Retinal pigment epithelial cell (primary cell): ENCODE data around the gene DPH6.
"Not testable (repeated sequence)": the region's sequence is repeated elsewhere in the genome, so short reads cannot be mapped to it uniquely, and the experiment has no call there.

Source experiments
- DNase-seq: peaks from one replicate; pipeline ENCODE4 v3.0.0-alpha.2; 2010; ENCODE audit warnings: low read depth
- H3K4me3 ChIP-seq: 2 replicates; pipeline ENCODE4 v1.5.1; 2011; ENCODE audit warnings: mild to moderate bottlenecking, low read length, control low read depth, moderate library complexity
- TF ChIP-seq, protein P1 (sequence below): conservative IDR thresholded peaks from 2 replicates; pipeline ENCODE4 v1.5.1; 2011; ENCODE audit warnings: low read depth, low read length, control low read depth, inconsistent platforms

The DPH6 gene

DNA sequence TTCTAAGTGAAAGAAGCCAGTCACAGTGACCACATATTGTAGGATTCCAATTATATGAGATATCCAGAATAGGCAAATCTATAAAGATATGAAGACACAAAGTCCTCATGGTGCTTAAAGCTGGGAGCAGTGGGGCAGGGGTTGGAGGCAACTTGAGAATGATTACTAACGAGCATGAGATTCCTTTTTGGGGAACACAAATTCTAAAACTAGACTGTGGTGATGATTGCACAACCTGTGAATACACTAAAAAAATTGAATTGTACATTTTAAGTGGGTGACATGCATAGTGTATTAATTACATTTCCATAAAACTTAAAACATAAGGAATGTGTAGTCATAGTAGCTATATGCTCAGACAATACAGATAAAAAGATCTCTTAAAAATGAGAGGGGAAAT lies 103.2 kb downstream of the DPH6 start:
- H3K4me3 ChIP-seq = no peak overlapping the region
- TF ChIP-seq, protein P1, sequence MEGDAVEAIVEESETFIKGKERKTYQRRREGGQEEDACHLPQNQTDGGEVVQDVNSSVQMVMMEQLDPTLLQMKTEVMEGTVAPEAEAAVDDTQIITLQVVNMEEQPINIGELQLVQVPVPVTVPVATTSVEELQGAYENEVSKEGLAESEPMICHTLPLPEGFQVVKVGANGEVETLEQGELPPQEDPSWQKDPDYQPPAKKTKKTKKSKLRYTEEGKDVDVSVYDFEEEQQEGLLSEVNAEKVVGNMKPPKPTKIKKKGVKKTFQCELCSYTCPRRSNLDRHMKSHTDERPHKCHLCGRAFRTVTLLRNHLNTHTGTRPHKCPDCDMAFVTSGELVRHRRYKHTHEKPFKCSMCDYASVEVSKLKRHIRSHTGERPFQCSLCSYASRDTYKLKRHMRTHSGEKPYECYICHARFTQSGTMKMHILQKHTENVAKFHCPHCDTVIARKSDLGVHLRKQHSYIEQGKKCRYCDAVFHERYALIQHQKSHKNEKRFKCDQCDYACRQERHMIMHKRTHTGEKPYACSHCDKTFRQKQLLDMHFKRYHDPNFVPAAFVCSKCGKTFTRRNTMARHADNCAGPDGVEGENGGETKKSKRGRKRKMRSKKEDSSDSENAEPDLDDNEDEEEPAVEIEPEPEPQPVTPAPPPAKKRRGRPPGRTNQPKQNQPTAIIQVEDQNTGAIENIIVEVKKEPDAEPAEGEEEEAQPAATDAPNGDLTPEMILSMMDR = no peak
- no peak for DNase-seq

DNA sequence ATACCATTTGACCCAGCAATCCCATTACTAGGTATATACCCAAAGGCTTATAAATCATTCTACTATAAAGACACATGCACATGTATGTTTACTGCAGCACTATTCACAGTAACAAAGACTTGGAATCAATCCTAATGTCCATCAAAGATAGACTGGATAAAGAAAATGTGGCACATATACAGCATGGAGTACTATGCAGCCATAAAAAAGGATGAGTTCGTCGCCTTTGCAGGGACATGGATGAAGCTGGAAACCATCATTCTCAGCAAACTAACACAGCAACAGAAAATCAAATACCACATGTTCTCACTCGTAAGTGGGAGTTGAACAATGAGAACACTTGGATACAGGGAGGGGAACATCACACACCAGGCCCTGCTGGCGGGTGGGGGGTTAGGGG lies 104.7 kb downstream of the DPH6 start:
- DNase-seq, H3K4me3 ChIP-seq: not testable (repeated sequence)

DNA sequence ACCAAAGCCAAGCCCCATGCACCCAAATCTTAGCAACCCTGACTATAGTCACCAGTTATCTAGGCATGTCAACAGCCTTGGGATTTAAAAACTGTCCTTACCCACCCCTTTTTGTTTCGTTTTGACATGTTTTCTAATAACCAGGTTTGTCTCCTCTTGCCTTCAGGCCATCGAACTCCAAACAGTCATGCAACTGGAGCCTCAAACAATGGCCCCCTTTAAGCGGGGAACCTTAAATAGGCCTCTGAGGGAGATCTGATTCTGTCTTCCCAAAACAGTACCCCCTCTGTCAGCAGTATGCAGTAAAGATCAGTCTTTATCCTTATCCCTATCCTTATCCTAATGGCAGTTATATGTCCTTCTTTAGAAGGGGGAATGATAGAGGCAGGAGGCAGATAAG lies 105.7 kb downstream of the DPH6 start:
- TF ChIP-seq, protein P1 = no peak
- H3K4me3 ChIP-seq = no peak overlapping the region
- no peak for DNase-seq

DNA sequence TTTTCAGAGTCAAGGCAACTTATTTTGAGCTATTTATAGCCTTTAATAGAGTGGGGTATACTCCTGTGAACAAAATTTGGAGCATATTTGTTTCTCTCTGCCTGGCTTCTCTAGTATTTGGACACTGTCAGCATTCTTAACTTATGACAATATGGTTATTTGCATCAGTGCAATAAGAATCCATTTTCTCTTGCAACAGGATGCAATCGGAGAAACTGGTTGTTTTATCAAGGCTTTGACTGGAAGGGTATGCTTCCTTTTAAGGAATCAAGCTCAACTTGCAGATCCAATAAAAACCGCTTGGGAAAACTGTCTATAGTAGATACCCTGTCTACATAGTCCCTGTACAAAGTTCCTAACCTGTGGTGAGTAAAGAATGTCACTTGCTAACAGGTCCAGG lies 106.7 kb downstream of the DPH6 start:
- no peak overlapping the region for H3K4me3 ChIP-seq
- TF ChIP-seq, protein P1 = no peak
- DNase-seq = no peak

DNA sequence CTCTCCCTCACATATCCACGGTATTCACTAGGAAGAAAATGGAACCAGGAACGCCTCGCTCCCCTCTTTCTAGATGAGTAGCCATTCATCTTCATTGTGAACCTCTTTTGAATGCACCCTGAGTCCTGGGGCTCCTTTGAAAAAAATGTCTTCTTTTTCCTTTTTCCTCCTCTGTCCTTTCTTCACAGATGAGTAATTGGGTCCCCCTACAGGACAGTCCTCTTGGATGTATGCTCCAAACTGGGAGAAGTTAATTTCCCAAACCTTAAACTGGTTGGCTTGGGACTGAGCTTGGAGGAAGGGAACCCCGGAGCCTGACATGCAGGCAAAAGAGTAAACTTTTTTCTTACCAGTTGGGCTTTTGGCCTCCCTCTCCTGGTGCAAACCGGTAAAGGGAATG lies 108.8 kb downstream of the DPH6 start:
- TF ChIP-seq, protein P1 = peak; percentile 29
- no peak overlapping the region for H3K4me3 ChIP-seq
- no peak for DNase-seq

DNA sequence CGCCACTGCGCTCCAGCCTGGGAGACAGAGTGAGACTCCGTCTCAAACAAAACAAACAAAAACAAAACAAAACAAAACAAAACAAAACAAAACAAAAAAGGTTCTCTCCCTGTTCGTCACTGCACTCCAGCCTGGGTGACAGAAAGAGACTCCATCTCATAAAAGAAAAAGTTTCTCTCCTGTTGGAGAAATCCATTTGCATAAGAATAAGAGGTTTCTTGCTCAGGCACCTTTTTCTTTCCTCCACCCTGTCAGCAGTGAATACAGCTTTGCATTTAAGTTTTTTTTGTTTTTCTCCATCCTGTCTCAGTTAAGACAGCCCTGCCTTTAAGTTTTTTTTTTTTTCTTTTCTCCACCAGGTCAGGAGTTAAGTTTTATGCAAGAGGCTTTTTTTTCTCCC lies 109.5 kb downstream of the DPH6 start:
- no peak overlapping the region for H3K4me3 ChIP-seq
- no peak for DNase-seq
- TF ChIP-seq, protein P1 = no peak

DNA sequence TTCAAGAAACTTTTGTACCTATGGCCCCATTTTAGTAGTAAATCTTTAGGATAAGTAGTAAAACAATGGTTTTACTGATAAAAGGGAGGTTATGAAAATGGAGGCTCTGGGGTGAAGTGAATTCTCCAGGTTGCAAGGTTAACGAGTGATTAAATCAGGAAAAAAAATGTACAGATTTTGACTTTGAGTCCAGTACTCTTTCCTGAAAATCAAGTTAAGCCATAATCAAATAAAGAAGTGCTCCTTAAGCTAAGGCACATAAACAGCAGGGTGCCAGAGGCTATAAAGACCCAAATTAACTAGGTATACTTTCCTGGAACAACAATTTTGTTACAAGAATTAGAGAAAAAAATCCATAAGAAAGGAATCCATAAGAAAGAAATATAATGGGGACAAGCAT lies 114.7 kb downstream of the DPH6 start:
- TF ChIP-seq, protein P1 = no peak
- no peak for DNase-seq
- H3K4me3 ChIP-seq = no peak overlapping the region

DNA sequence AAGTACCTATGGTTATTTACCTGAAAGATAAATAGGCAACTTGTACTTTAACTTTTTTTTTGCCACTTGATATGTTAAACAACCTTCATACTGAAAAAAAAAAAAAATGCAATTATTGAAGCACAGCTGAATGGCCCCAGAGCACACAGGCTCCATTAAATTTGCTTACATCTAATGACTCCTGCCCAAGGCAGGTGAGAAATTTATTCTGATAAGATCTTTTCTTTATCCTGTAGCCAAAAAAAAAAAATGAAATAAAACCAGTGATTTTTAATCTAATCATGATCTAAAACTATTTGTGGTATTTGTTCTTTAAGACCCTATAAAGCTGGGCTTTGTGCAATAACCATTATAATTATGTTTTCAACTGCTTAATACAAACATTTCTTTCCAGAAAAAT lies 115.7 kb downstream of the DPH6 start:
- DNase-seq = no peak
- TF ChIP-seq, protein P1 = no peak
- no peak overlapping the region for H3K4me3 ChIP-seq
